Fibroblast of lung (primary cell): ENCODE results near the gene LSM3. TPM values are rescaled to one million over a fixed set of nuclear protein-coding genes. Genes with fewer than 3 reads are reported as not detected.

Experiments
- DNase-seq, 2 donors: peaks; one replicate each; pipeline versions ENCODE4 v3.0.0 to v3.0.0-alpha.2; 2010; ENCODE audit warnings: low read depth in 2 of 2
- H2AFZ ChIP-seq: 2 replicates; pipeline ENCODE4 v1.5.1; 2012; ENCODE audit warnings: low read length, control low read depth, inconsistent platforms
- H3K27ac ChIP-seq: 2 replicates; pipeline ENCODE4 v1.5.1; 2011; ENCODE audit warnings: low read length, control low read depth; ENCODE audit not compliant: insufficient read depth
- H3K27me3 ChIP-seq: 2 replicates; pipeline ENCODE4 v1.5.1; 2011; ENCODE audit warnings: mild to moderate bottlenecking, low read length; ENCODE audit not compliant: control insufficient read depth, insufficient read depth
- H3K36me3 ChIP-seq: 2 replicates; pipeline ENCODE4 v1.5.1; 2011; ENCODE audit warnings: low read length; ENCODE audit not compliant: control insufficient read depth, insufficient read depth
- H3K4me1 ChIP-seq: 2 replicates; pipeline ENCODE4 v1.5.1; 2011; ENCODE audit warnings: low read length; ENCODE audit not compliant: control insufficient read depth, insufficient read depth; ENCODE audit errors: extremely low read depth
- H3K4me2 ChIP-seq: 2 replicates; pipeline ENCODE4 v1.5.1; 2011; ENCODE audit warnings: low read length, control low read depth; ENCODE audit not compliant: insufficient read depth; ENCODE audit errors: extremely low read depth
- H3K4me3 ChIP-seq, 4 experiments: fragments of 200-600 bp in 1 of 4; sonication (generic) in 1 of 4; replicated peaks in 1 of 4; 2 replicates each; pipeline ENCODE4 v1.5.1; 2011 to 2016; ENCODE audit warnings: low read length in 4 of 4, low read depth in 3 of 4, mild to moderate bottlenecking in 3 of 4, control low read depth in 2 of 4, inconsistent platforms in 1 of 4, mixed read lengths in 1 of 4; ENCODE audit not compliant: insufficient read depth in 1 of 4; ENCODE audit errors: control extremely low read depth in 1 of 4
- H3K79me2 ChIP-seq: 2 replicates; pipeline ENCODE4 v1.5.1; 2012; ENCODE audit warnings: mild to moderate bottlenecking, low read length, inconsistent platforms; ENCODE audit not compliant: control insufficient read depth, insufficient read depth
- H3K9ac ChIP-seq: 2 replicates; pipeline ENCODE4 v1.5.1; 2011; ENCODE audit warnings: mild to moderate bottlenecking, low read length, control low read depth; ENCODE audit not compliant: insufficient read depth
- H3K9me3 ChIP-seq: 2 replicates; pipeline ENCODE4 v1.5.1; 2012; ENCODE audit warnings: low read depth, low read length; ENCODE audit not compliant: control insufficient read depth, insufficient read depth
- H4K20me1 ChIP-seq: 2 replicates; pipeline ENCODE4 v1.5.1; 2011; ENCODE audit warnings: low read length; ENCODE audit not compliant: control insufficient read depth, insufficient read depth; ENCODE audit errors: extremely low read depth
- EZH2 ChIP-seq: IDR thresholded peaks from 2 replicates; pipeline ENCODE4 v1.5.1; 2012; ENCODE audit warnings: low read length, control low read depth, mild to moderate bottlenecking; ENCODE audit errors: missing control alignments
- polyA plus RNA-seq, 2 donors: library from polyadenylated mRNA; depleted of rRNA in 1 of 2; stranded (reverse) in 1 of 2; unstranded in 1 of 2; fragments of >200 nt; gene quantifications; 2 replicates each; pipeline ENCODE4 v1.2.1, GENCODE V29; 2011 to 2012; ENCODE audit warnings: missing spikeins in 1 of 2
- total RNA-seq: library from RNA; depleted of rRNA; stranded (reverse); fragments of >200 nt; gene quantifications from 2 replicates; pipeline ENCODE4 v1.2.1, GENCODE V29; 2014
- TF ChIP-seq, protein P1 (sequence below), 2 donors: IDR thresholded peaks in 1 of 2; conservative IDR thresholded peaks in 1 of 2; 1 replicate in 1 of 2; 2 replicates in 1 of 2; pipeline ENCODE4 v1.5.1; 2011 to 2012; ENCODE audit warnings: low read length in 2 of 2, control low read depth in 1 of 2, inconsistent platforms in 1 of 2, low read depth in 1 of 2, mild to moderate bottlenecking in 1 of 2

LSM3 gene
- total and polyA plus RNA-seq, 2 donors (not counting 1 experiment from before 2014, with no cell fraction given) = 5.1 to 14.9 TPM

GRCh38 chr3:14134291-14134690 lies 44.3 kb upstream of the LSM3 start:
- no peak for DNase-seq
- Histone ChIP-seq H3K27me3 (no peaks in the 10 kb centered on the region), H3K36me3 (peaks cover 62% of the 10 kb centered on the region), H3K79me2 (peaks cover 5% of the 10 kb centered on the region), H3K27ac (no peak overlapping the region), H2AFZ (no peak overlapping the region), H3K9me3 (no peaks in the 10 kb centered on the region), H4K20me1 (no peaks in the 10 kb centered on the region), H3K4me2 (no peak overlapping the region), H3K4me3 (no peak overlapping the region), H3K9ac (no peak overlapping the region), H3K4me1 (peaks cover 3% of the 10 kb centered on the region)
- TF ChIP-seq EZH2 = no peak
- TF ChIP-seq, protein P1, sequence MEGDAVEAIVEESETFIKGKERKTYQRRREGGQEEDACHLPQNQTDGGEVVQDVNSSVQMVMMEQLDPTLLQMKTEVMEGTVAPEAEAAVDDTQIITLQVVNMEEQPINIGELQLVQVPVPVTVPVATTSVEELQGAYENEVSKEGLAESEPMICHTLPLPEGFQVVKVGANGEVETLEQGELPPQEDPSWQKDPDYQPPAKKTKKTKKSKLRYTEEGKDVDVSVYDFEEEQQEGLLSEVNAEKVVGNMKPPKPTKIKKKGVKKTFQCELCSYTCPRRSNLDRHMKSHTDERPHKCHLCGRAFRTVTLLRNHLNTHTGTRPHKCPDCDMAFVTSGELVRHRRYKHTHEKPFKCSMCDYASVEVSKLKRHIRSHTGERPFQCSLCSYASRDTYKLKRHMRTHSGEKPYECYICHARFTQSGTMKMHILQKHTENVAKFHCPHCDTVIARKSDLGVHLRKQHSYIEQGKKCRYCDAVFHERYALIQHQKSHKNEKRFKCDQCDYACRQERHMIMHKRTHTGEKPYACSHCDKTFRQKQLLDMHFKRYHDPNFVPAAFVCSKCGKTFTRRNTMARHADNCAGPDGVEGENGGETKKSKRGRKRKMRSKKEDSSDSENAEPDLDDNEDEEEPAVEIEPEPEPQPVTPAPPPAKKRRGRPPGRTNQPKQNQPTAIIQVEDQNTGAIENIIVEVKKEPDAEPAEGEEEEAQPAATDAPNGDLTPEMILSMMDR (conservative IDR thresholded peaks at IDR 0.05 in 1 of 2, IDR thresholded peaks at IDR 0.05 in 1 of 2; ENCODE audit: low read depth in 1 of 2, low read length in 2 of 2) = no peak

DNA sequence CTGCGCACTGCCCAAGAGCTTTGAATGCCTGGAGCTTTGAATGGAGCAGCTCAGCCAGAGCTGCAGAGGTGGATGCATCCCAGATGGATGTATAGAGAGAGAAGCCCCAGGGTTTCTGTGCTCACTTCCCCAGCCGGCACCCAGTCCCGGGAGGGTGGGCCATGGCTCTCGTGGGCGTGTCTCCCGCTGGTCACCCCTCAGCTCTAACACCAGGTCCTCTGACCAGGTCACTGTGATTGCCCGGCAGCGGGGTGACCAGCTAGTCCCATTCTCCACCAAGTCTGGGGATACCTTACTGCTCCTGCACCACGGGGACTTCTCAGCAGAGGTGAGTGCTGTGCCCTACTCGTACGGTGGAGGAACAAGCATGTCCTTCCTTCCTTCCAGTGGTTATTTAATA lies 43.0 kb upstream of the LSM3 start:
- Histone ChIP-seq H3K36me3 (peaks cover 69% of the 10 kb centered on the region), H3K27me3 (no peaks in the 10 kb centered on the region), H3K27ac (no peak overlapping the region), H4K20me1 (no peaks in the 10 kb centered on the region), H3K4me3 (no peak overlapping the region), H3K4me2 (no peak overlapping the region), H3K9me3 (no peaks in the 10 kb centered on the region), H3K4me1 (peaks cover 3% of the 10 kb centered on the region), H3K9ac (no peak overlapping the region), H3K79me2 (peaks cover 1% of the 10 kb centered on the region), H2AFZ (no peak overlapping the region)
- no peak for DNase-seq
- TF ChIP-seq, protein P1 (conservative IDR thresholded peaks at IDR 0.05 in 1 of 2, IDR thresholded peaks at IDR 0.05 in 1 of 2; ENCODE audit: low read depth in 1 of 2, low read length in 2 of 2) = no peak
- no peak for TF ChIP-seq EZH2

DNA sequence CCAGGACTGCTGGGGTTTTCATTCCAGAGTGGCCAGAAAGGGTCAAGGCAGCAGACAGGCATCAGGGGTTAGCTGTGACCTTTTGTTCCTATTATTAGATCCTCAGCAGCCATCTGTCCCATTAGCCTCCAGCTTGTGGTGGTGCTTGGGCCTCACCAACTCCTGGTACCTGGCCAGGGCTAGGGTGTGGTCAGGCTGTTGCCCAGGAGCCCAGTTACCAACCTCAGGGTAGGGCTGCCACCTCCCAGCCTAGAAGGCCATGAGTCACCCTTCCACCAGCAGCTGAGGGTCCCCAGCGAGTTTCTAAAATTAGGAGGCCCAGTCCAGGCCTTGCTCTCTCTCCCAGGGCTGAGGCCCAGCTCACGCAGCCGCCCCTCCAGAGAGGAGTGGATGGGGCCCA lies 41.6 kb upstream of the LSM3 start:
- peak in 1 of 2 donors; percentile 28 for DNase-seq
- Histone ChIP-seq H3K27me3 (no peaks in the 10 kb centered on the region), H3K9me3 (no peaks in the 10 kb centered on the region), H3K79me2 (no peaks in the 10 kb centered on the region), H3K4me1 (peaks cover 3% of the 10 kb centered on the region), H4K20me1 (no peaks in the 10 kb centered on the region), H3K27ac (no peak overlapping the region), H3K4me3 (no peak overlapping the region), H3K4me2 (no peak overlapping the region), H3K9ac (no peak overlapping the region), H2AFZ (no peak overlapping the region), H3K36me3 (peaks cover 69% of the 10 kb centered on the region)
- TF ChIP-seq EZH2 = no peak
- TF ChIP-seq, protein P1 (conservative IDR thresholded peaks at IDR 0.05 in 1 of 2, IDR thresholded peaks at IDR 0.05 in 1 of 2; ENCODE audit: low read depth in 1 of 2, low read length in 2 of 2) = no peak
